Measurements from ENCODE around the gene UNC5A.

UNC5A gene

DNA sequence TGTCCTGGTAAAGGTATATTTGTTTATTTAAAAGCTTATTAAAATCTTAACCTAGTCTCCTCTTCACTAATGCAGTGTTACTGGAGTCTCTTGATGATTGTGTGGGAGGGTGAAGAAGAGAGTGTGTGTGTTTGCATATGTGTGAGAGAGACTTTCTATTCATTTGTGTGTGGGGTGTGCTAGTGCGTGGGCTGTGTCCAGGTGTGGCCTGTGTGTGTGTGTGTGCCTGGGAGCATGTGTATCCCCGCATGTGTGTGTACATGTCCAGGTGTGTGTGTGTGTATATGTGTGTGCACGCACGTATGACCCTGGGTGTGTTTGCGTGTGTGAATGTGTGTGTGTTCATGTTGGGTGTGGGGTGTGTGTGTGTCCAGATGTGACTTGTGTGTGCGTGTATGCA lies 10.3 kb upstream of the UNC5A start:
- DNase-seq (ENCODE audit: low read depth), result no peak

DNA sequence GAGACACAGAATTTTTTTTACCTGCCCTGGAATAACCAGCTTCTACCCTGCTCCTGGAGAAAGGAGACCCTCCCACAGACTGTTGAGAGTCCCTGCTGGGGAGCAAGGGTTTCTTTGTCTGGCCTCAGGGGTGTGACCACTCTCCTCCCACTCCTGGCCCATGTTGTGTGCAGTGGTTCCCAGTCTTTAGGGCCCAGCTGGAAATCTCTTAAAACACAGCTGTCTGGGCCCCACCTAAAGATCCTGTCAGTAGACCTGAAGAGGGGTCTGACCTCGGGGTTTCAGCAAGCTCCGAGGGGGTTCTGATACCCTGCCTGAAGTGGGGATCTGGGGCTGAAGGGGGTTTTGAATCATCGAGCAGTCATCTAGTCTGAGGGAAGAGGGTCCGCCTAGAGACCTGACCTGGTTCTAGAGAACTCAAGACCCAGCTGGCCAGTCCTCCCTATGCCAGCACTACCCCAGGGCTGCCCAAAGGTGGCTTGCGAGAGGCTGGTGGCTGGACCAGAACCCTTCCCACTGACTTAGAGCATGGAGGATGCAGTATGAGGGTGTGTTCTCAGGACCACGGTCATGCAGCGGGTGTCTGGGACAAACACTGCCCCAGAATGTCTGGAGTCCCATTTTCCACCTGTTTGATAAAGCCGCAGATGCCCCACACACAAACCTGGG lies 8.1 kb upstream of the UNC5A start:
- no peak for DNase-seq (ENCODE audit: low read depth)

DNA sequence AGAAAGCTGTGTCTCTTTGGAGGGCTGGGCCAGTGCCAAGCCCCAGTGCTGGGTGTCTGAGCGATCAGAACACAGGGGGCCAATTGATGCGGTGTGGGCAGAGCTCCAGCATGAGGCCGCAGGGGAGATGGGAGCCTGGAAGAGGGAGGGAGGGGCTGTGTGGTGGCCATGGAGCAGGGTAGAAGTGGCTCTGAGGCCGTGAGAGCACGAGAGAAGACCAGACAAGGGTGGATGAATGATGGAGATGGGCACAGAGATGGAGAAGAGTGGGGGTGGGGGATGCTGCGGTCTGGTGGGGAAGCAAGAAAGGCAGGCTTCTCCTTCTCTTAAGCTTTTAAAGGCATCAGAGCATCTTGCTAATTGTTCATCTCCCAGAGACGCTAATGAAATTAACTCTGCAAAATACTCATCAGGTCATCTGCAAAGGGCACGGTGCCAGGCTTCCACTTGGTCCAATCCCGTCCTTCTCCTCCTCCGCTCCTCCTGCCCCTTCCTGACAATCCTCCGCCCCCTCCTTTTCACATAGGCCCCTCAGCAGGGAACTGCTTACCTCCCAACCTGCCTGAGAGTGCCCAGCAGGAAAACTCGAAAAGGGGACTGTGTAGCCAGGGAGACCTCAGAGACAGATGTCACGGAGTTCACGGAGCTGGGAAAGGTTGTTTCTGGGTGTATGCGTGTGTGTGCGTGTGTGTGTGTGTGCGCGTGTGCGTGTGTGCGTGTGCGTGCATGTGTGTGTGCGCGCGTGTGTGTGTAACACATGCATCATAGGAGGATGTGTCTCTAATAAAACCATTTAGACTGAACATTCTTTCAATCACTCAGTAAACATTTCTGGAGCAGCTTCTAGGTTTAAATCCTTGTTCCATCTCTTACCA lies 7.1 kb upstream of the UNC5A start:
- no peak for DNase-seq (ENCODE audit: low read depth)

DNA sequence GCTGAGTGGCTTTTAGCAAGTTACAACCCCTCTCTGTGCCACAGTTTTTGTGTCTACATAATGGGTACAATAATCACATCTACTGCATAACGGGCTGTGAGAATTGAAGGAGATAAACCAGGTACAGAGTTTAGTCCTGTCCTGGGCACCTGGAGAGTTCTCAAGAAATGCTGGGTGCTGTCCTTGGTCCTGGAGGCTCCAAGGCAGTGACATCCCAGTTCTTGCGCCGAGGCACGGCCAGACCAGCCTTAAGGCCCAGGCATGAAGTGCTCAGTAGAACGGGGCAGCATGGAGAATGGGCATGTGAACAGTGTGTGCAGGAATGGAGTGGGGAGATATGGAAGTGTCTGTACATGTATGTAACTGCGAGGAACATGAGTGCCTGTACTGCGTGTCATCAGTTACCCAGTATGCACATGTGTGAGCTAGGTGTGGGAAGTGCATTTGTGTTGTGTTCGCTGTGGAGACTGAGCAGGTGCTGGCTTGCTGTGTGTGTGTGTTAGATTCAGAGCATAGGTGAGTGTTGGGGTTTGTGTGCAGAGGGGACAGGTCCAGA lies 6.3 kb upstream of the UNC5A start:
- DNase-seq (ENCODE audit: low read depth), result peak; percentile 37

- peak; percentile 36 for DNase-seq (ENCODE audit: low read depth)
These were observed 4.2 kb upstream of the UNC5A start for GRCh38 chr5:176806137-176806536.

DNA sequence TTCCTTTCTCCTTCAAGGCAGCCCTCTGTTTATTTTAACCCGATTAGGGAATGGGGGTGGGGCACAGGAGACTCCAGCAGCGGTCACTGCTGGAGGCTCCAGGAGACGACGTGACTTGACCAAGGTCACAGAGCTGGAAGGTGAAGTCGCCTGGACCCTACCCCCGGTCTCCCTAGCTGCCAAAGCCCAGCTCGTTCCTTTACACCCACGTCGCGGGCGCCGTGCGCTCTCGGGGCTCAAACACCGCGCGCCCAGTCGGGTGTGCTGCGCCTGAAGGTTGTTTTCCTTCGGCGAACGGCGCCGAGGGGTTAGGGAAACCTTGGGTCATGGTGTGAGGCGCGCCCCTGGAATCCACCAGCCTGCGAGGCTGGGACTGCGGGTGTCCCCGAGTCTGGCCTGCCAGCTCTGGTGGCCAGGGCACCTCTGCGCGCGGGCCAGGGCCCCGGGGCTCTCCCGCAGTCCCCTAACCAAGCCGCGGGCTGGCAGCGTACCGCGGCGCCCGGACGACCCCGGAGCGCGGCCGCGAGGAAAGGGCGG lies 747 bp upstream of the UNC5A start:
- DNase-seq (ENCODE audit: low read depth), result no peak

- DNase-seq (ENCODE audit: low read depth), result peak; percentile 14
These were observed 535 bp downstream of the UNC5A start for GRCh38 chr5:176810687-176811501.

DNA sequence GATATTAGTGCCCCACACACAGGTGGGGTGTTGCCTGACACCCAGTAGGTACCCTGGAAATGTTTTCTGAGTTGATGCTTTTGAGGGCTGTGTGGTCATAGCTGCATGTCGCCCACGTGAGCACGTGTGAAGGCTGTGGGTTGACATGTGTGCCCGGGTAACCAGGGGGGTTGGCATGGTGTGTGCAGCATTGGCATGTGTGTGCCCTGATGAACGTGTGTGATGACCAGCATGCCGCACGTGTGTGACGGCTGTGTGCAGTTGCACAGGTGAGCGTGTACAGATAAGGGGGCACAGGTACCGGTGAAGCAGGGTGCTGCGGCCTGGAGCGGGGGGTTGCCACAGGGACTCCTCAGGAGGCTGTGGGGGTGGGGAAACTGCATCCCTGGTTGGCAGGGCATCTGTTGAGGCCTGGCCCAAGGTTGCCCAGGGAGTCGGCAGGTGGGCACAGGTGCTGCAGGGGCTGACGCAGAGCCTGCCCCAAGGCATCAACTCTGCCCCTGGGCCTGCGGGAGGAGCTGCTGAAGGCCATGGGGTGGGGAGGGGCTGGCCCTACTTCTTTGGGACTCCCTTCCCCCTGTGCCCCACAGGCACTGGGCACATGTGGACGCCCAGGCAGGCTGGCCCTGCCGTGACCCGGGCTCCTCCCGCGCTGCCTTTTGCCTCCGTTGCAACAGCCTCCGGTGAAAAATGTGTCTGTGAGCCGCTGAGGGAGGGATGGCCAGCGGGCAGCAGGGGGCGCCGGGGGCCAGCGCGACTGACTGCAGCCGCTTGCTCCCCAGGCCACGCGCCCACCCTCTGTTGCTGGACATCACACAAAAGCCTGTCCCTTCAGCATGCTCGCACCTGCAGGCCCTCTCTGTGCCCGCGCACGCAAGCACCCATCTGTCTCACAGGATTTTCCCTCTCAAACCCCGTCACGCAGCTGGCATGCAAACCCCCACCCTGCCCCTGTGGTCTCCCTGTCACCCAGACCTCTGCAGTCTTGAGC lies 2.2 kb downstream of the UNC5A start:
- peak; percentile 21 for DNase-seq (ENCODE audit: low read depth)

DNA sequence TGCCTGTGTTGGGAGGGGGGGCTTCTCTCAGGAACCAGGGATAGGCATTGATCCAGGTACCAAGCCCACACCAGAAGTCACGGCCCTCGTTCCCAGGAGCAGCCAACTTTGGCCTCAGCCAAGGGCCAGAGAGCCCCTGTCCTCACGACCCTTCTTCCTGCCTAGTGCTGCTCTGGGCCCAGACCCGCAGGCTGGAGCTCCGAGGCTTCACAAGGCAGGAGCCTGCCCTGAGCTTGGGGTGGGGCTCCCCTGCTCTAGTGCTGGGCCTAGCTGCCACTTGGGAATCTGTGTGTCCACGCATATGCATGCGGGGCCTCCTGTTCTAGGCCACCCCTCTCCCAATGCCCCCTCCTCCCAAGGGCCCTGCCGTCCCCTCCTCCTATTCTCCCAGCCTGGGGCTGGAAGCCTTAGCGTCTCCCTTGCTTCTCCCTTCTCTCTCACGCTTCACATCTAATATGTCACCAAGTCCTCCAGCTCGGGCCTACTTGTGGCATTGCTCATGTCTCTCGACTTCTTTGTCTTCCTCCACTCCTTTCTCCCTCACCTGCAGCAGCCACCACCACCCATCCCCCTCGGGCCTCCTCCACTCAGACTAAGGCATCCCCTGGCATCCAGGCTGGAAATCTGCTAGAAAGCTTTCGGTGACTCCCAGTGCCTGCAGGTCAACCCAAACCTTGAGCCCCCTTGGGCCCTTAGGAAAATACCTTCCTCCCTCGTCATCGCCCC lies 3.4 kb downstream of the UNC5A start:
- DNase-seq (ENCODE audit: low read depth), result no peak

DNA sequence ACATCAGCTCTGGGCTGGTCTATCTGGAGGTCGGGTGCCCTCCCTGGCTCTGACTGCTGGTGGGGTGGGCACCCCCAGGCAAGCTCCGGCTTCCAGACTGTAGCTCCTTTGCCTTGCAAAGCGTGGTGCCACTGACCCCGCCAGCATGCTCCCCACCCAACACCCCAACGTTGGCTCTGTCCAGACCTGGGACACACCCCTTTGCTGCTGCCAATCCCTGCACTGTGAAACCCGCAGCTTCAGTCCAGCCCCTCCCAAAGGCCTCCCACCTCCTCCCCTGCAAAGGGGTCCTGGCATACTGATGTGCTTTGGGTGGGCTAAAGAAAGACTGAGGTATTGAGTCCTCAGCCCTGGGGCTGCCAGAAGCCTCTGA lies 3.9 kb downstream of the UNC5A start:
- no peak for DNase-seq (ENCODE audit: low read depth)

- no peak for DNase-seq (ENCODE audit: low read depth)
These were observed 4.6 kb downstream of the UNC5A start for GRCh38 chr5:176814836-176815438.

GRCh38 chr5:176816043-176816745 lies 5.8 kb downstream of the UNC5A start:
- no peak for DNase-seq (ENCODE audit: low read depth)

DNA sequence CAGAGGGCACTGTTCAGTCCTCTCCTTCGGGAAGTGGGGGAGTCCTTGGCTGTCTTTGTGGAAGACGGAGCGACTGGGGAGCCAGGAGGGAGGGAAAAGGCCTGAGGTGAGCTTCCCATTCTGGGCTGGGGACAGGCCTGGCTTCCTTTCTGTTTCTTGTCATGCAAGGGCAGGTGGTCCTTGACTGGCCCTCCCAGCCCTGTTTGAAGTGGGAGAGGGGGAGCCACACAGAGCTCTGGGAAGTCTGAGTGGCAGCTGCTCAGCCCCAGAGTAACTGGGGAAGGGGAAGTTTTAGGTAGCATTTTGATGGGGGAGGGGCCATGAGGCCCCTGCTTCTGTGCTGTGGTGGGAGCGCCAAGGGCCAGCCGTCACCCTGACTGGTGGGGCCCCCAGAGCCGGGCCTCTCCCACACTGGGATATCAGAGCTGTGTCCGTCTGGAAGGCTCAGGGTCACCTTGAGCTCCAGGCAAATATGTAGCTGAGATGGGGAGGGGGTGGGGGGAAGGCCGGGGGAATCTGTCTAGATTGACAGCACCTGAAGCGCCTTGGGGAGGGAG lies 6.5 kb downstream of the UNC5A start:
- no peak for DNase-seq (ENCODE audit: low read depth)

GRCh38 chr5:176817369-176817840 lies 7.0 kb downstream of the UNC5A start:
- DNase-seq (ENCODE audit: low read depth), result no peak

GRCh38 chr5:176817841-176818377 lies 7.5 kb downstream of the UNC5A start:
- DNase-seq (ENCODE audit: low read depth), result no peak

DNA sequence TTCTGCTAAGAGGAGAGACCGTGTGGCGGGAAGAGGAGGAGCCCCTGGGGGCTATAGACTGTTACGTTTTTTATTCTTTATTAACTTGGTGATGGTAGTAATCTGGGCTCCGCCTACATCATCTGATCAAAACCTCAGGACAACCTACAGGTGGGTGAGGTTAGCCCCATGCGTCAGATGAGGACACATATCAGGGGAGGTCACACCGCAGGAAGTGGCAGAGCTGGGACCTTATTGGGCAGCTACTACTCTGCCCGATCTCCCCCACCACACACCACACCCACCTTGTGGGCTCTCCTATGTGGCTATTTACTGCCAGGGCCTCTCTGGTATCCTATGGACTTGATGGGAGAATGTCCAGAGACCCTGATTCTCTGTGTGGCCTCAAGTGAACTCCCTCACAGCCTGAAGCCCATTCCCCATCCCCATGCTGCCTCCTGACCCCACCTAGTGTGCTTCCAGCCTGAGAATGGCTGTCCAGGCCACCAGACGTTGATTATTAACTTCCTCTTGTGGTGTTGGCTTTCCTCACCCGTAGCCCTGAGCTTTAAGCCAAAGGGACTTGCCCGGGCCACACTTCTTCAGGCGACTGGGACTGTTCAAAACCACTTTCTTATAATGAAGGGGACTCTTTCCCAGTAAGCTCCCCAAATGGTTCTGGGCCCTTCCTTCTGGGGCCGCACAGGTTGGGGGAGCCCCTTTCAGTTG lies 8.2 kb downstream of the UNC5A start:
- no peak for DNase-seq (ENCODE audit: low read depth)

GRCh38 chr5:176819476-176819875 lies 9.1 kb downstream of the UNC5A start:
- no peak for DNase-seq (ENCODE audit: low read depth)

- DNase-seq (ENCODE audit: low read depth), result no peak
These were observed 10.6 kb downstream of the UNC5A start for GRCh38 chr5:176820937-176821336.

All from amniotic epithelial cell (primary cell).